HG03342 (cell line): Measurements from ENCODE around the gene NXN.
"Not testable (repeated sequence)": the region's sequence is repeated elsewhere in the genome, so short reads cannot be mapped to it uniquely, and the experiment has no call there.

Experiments
- ATAC-seq: cut with Tn5 transposase; IDR thresholded peaks from one replicate; pipeline ENCODE4 v1.9.1; 2021; ENCODE audit warnings: mild to moderate bottlenecking, moderate library complexity; ENCODE audit not compliant: unreplicated experiment

The NXN gene

DNA sequence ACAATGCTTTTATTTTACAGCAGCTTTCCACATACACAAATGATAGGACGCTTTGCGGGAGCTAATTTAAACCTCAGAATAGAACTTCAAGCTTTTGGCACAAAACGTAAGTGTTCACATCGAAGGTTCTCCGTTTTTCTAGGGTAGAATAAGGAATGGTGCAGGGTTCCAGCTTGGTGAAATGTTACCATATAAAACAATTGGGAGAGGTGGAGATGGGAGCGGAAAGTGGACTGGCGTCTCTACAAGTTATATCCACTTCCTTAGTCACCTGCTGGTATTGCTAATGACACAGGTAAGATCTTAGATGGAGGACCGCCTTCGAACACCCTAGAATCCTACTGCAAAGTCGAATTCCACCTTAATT is 1.7 kb upstream of the NXN start:
- ATAC-seq: no peak

DNA sequence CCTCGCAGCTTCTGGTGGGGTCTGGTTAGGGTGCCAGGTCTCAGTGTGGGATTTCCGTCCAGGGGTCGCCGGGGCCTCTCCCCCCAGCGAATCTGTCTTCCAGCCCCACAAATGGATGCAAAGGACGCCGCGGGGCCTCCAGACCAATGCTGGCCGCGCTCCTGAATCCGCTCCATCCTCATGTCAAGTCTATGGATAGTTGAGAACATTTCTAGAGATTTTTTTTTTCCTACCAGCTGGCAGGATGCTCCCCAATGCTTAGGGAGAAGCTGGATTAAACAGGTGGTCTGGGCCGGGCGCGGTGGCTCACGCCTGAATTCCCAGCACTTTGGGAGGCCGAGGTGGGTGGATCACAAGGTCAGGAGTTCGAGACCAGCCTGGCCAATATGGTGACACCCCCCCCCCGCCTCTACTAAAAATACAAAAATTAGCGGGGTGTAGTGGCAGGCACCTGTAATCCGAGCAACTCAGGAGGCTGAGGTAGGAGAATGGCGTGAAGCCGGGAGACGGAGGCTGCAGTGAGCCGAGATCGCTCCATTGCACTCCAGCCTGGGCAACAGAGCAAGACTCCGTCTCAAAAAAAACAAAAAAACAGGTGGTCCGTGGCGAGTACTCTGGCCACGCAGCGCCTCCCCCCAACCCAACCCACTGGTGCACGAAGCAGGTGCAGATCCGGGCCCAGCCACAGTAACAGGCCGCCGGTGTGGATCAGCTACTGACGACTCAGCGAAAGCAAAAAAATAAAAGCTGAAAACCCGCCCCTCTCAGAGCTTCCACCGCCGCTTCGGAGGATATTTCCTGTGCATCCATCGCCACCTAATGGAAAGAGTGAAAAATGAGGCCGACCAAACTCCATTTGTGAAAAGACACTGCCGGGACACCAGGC is 1.1 kb upstream of the NXN start:
- ATAC-seq: no peak

DNA sequence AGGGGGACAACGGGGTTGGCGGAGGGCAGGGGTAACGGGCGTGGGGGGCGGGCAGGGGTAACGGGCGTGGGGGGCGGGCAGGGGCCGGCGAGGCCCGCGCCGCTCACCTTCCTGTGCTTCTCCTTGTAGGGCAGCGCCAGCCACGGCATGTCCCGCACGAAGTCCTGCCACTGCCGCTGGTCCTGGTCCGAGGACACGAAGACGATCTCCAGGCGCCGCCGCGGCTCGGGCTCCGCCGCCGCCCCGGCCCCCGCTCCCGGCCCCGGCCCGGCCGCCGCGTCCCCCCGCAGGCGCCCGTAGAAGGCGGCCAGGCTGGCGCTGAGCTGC is 401 bp downstream of the NXN start:
- ATAC-seq: no peak

DNA sequence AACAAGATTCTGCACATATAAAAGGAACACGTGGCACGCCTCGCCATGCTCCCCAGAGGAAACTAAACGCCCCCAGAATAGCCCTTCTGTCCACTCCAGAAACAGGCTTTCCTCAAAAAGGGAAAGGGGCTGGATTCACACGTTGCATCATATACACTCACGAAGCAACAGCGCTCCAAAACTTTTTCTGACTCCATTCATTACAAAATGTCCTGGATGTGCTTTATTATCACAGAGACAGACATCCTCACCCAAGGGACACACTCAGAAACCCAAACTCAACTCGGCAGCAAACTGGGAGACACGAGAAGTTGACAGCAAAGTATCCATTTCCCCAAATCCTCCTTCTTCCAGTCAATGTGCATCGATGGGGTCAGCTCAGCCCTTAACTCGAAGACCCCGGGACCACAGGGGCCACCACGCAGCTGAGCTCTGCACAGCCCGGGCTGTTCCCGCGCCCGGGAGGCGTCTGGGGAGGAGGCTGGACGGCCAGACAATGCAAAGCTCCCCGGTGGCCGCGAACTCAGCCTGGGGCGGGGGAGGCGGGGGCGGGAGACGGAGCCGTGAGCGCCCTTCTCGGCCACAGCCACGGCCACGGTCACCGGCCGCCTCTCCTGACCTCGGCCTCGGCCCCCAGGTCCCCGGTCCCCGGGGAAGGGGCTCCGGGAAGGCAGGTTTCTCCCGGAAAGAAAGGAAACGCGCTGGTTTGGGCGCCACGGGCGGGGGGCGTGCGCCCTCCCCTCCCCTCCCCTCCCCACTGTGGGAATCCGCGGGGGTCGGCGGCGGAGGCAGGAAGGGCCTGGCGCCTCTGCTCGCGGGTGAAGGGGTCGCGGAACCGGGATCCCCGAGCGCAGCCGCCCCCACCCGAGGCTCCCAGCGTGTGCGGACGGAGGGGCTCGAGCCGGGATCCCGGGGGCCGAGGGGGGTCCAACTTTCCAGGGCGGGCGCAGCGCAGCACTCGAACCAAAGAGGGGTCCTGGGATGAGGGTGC is 1.2 kb downstream of the NXN start:
- no peak for ATAC-seq

DNA sequence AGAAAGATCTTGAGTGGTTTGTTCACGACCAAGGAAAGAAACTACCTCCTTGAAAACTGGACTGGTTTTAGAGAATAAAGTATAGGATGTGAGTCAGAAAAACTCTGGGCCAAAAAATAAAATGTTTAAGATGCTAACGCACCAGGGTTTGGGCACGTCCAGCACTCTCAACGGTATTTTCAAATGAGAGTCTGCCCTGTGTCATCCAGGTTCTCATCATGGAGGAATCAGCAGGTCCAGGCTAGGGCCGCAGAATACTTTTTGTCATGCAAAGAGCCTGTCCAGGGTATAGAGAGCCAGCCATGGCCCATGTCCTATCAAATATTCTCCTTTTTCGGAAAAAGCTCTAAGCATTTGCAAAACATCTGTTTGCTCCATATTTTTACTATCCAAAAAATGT is 2.4 kb downstream of the NXN start:
- ATAC-seq: no peak

DNA sequence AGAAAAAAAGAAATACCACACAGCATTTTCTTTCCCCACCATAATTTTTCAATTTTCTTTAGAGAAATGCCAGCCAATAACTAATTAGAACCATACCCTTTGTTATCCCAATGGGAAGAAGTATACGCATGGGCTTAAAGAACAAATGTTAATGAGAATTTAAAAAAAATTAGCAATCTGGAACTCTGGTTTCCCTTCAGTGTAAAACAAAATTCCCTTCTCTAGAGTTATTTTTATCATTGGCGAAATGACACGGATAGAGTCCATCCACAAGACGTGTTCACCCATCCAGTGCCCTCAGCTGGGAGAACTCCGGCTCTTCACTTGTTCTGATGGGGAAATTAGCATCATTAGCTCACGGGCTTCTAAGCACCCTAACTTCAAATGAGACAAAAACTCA is 3.3 kb downstream of the NXN start:
- ATAC-seq: no peak

DNA sequence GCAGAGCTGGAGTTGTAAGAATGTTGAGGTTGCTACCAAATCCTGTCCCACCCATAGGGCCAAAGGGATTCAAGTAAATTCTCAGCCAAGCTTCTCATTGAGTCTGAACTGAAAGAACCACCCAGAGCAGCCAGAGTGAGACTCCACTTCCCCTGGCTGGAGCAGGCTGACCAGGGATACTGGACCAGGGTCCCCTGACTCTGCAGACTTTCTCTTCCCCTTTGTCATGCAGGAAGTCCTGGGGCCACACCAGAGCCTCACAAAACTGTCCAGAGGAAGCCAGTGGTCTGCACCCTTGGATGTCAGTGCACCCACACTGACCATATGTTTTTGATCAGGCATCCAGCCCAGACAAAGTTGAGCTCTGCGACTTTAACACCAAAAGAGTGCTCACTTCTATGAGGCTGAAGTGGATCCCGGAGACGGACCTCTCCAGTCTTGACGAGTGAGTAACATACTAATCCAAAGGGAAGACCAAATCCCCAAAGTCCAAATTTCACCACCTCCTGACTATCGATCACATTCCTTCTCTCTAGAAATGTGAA is 4.1 kb downstream of the NXN start:
- no peak for ATAC-seq

DNA sequence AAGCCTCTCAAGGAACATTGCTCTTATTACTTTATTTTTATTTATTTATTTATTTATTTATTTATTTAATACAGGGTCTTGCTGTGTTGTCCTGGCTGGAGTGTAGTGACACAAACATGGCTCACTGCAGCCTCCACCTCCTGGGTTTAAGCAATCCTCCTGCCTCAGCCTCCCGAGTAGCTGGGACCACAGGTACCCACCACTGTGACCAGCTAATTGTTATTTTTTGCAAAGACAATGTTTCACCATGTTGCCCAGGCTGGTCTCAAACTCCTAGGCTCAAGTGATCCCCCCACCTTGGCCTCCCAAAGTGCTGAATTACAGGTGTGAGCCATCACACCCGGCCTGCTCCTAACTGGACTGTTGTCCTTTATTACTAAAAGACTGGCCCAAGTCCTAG is 4.8 kb downstream of the NXN start:
- ATAC-seq: not testable (repeated sequence)

DNA sequence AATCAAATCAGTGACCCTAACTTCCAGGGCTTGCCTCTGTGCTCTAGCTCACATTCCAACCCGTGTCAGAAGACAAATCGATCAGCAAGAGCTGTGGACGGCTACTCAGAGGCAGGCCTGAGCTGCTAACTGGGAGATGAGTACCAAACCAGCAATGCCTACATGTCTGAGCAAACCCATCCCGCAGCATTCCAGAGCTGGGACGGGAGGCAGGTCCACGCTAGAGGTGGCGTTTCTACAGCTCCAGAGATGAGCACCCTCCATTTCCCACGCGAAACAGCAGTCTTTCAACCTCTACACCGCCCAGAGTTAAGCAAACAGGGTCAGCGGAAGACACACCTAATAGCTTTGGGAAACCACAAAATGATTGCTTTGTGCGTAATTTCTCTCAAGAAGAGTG is 6.5 kb downstream of the NXN start:
- ATAC-seq: no peak

DNA sequence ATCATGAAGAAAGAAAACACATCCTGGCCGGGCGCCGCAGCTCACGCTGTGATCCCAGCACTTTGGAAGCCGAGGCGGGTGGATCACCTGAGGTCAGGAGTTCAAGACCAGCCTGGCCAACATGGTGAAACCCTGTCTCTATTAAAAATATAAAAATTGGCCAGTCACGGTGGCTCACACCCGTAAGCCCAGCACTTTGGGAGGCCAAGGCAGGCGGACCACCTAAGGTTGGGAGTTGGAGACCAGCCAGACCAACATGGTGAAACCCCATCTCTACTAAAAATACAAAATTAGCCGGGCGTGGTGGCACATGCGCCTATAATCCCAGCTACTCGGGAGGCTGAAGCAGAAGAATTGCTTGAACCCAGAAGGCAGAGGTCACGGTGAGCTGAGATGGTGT is 7.7 kb downstream of the NXN start:
- ATAC-seq: not testable (repeated sequence)

DNA sequence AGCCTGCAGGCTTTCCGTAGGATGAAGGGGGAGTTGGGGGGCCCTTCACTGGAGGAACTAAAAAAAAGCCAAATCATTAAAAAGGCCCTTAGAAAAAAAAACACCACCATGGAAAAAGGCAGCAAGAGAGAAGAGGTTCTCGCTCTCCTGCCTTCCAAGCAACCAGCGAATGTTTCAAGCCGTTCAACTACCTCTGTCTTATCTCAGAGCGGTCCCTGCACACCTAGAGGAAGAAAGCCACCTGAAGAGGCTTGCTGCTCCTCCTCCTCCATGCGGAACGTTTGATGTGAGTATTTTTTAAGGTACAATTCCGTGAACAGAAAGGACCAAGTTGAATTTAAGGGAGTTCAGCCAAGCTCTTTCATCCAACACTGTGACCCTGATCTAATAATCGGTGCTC is 9.2 kb downstream of the NXN start:
- no peak for ATAC-seq

DNA sequence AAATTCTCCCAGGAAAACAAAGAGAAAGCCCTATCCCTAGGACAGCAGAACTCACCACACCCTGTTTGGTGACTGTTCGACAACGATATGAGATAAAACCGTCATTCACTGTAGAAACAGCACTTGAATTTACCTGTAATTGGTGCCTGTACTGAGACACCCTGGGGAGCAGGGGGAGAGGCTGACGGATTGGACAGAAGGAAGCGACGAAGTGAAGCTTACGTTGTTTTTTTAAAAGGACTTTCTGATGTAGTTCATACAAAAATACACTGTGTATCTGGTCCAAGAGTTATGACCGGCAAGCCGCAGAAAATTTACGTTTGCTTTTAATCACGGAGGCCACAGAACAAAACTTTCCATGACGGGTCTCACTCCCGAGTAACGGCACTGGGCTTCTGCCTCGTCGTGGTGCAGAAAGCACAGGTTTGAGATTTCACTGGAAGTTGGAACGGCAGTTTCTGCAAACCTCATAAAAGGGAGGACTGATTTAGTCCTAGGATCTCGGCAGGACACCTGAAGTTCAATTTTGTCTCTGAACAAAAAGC is 9.7 kb downstream of the NXN start:
- ATAC-seq: no peak

DNA sequence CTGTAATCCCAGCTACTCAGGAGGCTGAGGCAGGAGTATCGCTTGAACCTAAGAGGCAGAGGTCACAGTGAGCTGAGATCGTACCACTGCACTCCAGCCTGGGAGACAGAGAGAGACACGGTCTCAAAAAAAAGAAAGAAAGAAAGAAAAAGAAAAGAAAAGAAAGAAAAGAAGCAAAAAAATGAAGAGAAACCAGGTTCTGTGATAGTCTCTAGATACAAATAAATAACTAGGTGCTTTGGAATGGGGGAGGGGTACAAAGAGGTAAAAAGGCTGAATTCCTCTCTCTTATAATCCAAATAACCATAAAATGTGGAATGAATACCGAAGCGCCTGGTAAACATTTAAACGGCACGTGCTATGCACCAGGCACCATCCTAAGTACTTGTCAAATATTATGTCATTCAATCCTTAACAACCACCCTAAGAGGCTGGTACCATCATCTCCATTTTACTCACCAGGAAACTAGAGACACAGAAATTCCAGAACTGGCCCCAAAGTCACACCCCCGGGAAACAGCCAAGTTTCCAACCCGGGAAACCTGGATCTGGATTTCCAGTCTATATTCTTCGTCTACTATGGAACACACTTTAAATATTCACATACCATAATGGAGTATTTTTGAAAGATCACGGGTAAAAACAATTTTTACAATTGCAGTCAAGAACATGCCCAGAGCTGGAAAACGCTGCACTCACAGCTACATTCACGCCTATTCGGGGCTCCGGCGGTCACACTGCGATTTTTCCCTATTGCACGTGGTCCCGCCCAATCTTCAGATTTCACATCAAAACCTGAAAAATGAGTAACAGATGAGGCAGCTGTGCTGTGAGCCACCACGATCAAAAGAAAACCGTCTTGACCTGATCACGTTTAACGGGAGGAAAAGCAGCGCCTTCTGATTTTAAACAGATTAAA is 10.5 kb downstream of the NXN start:
- no peak for ATAC-seq

DNA sequence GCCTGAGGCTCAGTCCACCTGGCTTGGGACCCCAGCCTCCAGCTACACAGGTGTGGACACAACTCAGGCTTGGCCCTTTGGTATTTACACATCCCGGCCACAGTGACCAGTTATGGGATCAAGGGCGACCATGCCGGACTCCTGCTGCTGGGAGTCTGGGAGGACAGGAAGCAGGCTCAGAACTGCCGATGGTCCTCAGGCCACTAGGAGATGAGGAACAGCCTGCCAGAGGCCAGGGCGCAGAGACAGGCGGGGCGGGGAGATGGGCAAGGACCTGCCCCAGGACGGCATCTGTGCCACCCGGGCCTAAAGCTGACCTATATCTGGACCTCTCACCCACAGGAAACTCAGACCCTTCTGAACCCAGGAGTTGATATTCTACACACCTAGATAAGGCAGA is 12.5 kb downstream of the NXN start:
- ATAC-seq: no peak

DNA sequence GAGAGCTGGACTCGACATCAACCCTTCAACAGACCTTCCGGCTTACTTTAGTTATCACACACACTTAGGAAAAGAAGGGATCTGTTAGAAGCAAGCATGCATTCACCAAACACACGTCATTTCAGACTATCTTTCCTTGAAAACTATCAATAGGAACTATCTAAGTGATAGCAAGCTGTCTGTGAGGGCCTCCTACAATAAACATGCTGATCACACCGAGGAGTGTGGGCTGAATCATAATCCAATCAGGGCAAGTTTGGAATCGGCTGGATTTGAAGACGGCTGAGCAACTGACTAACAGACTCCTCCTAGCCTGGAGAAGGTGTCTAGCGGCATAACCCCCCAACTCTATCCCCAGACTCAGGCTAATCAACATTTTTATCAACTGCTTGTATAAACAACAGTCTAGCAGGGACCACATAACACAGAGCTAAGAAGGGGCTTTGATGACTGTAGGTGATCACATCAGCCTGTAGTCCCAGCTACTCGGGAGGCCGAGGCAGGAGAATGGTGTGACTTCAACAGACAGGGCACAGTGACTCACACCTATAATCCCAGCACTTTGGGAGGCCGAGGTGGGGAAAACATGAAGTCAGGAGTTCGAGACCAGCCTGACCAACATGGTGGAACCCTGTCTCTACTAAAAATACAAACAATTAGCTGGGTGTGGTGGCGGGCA is 14.1 kb downstream of the NXN start:
- ATAC-seq: no peak

DNA sequence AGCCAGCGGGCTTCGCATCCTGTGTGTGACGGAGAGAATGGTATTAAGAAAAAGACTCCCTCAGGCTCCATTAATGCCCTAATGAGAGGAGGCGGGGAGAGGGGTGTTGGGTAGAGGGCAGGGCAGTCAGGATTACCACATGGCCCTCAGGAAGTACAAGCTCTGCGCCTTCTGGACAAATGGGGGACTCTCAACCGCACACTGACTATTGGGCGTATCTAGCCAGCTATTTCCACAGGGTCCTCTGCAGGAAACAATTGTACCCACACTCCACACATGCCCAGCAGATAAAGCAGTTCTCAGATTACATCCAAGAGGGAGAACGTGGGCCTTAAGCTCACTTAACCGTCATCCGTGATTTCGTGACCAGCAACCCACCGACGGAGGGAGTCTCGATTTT is 14.7 kb downstream of the NXN start:
- no peak for ATAC-seq

DNA sequence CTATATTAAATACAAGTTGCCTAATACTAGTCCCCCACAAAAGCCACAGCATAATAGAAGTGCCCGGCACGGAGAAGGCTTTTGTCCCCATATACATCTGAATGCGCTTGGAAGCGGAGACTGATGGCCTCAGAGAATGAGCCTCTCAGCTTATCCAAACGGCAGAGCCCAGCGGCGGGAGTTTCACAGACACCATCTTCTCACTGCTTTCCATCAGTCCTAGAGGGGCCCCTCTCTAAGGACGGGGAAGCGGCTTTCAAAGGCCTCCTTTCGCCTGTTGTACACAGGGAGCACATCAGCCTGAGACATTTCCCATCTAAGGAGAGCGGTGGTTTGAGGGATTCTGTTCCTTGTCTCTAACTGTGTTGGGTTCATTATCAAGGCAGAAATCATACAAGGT is 16.9 kb downstream of the NXN start:
- ATAC-seq: no peak

DNA sequence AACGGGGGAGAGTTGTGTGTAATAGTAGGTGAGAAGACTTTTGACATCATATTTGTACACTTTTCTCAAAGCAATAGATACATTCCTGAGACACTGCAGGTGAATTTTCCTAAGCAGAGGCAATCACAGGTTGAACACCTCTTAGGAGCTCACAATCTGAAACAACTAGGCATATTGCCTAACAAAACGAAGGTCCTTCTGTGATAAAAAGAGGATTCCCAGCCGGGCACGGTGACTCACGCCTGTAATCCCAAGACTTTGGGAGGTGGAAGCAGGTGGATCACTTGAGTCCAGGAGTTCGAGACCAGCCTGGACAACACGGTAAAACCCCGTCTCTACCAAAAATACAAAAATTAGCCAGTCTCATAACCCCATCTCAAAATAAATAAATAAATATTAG is 17.4 kb downstream of the NXN start:
- ATAC-seq: no peak

DNA sequence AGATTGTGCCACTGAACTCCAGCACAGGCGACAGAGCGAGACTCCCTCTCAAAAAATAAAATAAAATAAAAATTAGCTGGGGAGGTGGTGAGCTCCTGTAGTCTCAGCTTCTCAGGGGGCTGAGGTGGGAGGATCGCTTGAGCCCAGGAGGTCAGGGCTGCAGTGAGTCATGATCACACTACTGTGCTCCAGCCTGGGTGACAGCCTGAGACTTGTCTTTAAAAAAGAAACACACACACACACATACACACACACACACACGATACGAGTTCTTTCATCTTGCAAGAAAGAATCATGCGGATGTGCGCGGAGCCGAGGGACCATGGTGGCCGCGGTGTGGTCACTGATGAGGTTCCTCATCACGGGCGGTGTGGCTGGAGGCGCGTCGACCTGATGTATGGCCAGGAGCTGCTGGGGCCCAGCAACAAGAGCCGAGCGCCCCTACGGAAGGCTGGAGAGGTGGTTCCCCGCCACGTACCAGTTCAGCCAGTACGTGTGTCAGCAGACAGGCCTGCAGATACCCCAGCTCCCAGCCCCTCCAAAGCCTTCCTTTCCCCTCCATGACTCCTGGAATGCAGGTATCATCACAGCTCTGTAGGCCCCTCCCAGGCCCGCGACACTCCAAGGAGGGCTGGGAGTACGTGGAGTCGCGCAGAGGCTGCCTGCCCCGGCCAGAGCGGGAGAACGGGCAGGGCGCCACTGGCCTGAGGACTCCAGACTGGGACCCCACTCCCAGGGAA is 20.7 kb downstream of the NXN start:
- no peak for ATAC-seq
